Keratinocyte (primary cell): ENCODE measurements around the gene MLLT10. TPM values are rescaled to one million over a fixed set of nuclear protein-coding genes. Genes with fewer than 3 reads are reported as not detected.
"Not testable (repeated sequence)": the region's sequence is repeated elsewhere in the genome, so short reads cannot be mapped to it uniquely, and the experiment has no call there.

ENCODE experiments used
- DNase-seq: peaks from one replicate; pipeline ENCODE4 v3.0.0-alpha.2; 2011; ENCODE audit warnings: low read depth, missing footprints, low spot score
- FAIRE-seq: peaks from 2 replicates; lab custom pipeline; 2011; peaks lifted over from hg19 to GRCh38; lab: Jason Lieb, UNC
- H2AFZ ChIP-seq: 2 replicates; pipeline ENCODE4 v1.6.0; 2012; ENCODE audit warnings: low read length, control low read depth, inconsistent platforms; ENCODE audit not compliant: control insufficient read depth
- H3K27ac ChIP-seq: 2 replicates; pipeline ENCODE4 v1.5.1; 2011; ENCODE audit warnings: low read length; ENCODE audit not compliant: control insufficient read depth, insufficient read depth
- H3K27me3 ChIP-seq: 3 replicates; pipeline ENCODE4 v1.6.0; 2011; ENCODE audit warnings: low read length; ENCODE audit not compliant: control insufficient read depth, insufficient read depth; ENCODE audit errors: extremely low read depth
- H3K36me3 ChIP-seq, 2 experiments: 2 replicates in 1 of 2; 3 replicates in 1 of 2; pipeline ENCODE4 v1.5.1; 2011; ENCODE audit warnings: low read length in 2 of 2, mild to moderate bottlenecking in 1 of 2; ENCODE audit not compliant: control insufficient read depth in 2 of 2, insufficient read depth in 2 of 2; ENCODE audit errors: extremely low read depth in 1 of 2
- H3K4me1 ChIP-seq: 3 replicates; pipeline ENCODE4 v1.5.1; 2011; ENCODE audit warnings: low read length; ENCODE audit not compliant: control insufficient read depth, insufficient read depth; ENCODE audit errors: extremely low read depth
- H3K4me2 ChIP-seq: 3 replicates; pipeline ENCODE4 v1.6.0; 2011; ENCODE audit warnings: low read depth, low read length; ENCODE audit not compliant: control insufficient read depth, insufficient read depth; ENCODE audit errors: extremely low read depth
- H3K4me3 ChIP-seq, 3 experiments: fragments of 200-600 bp in 1 of 3; sonication (generic) in 1 of 3; 2 replicates in 2 of 3; 3 replicates in 1 of 3; pipeline ENCODE4 v1.5.1; 2011 to 2016; ENCODE audit warnings: low read length in 3 of 3, mild to moderate bottlenecking in 3 of 3, control low read depth in 2 of 3, inconsistent platforms in 1 of 3, low read depth in 1 of 3, mixed read lengths in 1 of 3, mixed run types in 1 of 3, moderate library complexity in 1 of 3; ENCODE audit not compliant: control insufficient read depth in 2 of 3, insufficient read depth in 2 of 3; ENCODE audit errors: extremely low read depth in 1 of 3
- H3K79me2 ChIP-seq: 2 replicates; pipeline ENCODE4 v1.6.0; 2012; ENCODE audit warnings: low read length; ENCODE audit not compliant: control insufficient read depth, insufficient read depth
- H3K9ac ChIP-seq: 3 replicates; pipeline ENCODE4 v1.6.0; 2011; ENCODE audit warnings: low read length; ENCODE audit not compliant: control insufficient read depth, insufficient read depth; ENCODE audit errors: extremely low read depth
- H3K9me1 ChIP-seq: 3 replicates; pipeline ENCODE4 v1.6.0; 2011; ENCODE audit warnings: low read length; ENCODE audit not compliant: control insufficient read depth, insufficient read depth; ENCODE audit errors: extremely low read depth
- H3K9me3 ChIP-seq: 2 replicates; pipeline ENCODE4 v1.5.1; 2012; ENCODE audit warnings: low read depth, low read length; ENCODE audit not compliant: control insufficient read depth
- H4K20me1 ChIP-seq: 3 replicates; pipeline ENCODE4 v1.6.0; 2011; ENCODE audit warnings: low read length; ENCODE audit not compliant: control insufficient read depth, insufficient read depth; ENCODE audit errors: extremely low read depth
- CTCF ChIP-seq, 3 experiments: IDR thresholded peaks in 1 of 3; conservative IDR thresholded peaks in 1 of 3; optimal IDR thresholded peaks in 1 of 3; 2 replicates in 2 of 3; 3 replicates in 1 of 3; pipeline versions ENCODE3 to v1.5.1; 2011; ENCODE audit warnings: low read length in 3 of 3, mild to moderate bottlenecking in 3 of 3, moderate library complexity in 2 of 3, control low read depth in 1 of 3, inconsistent platforms in 1 of 3; ENCODE audit not compliant: insufficient read depth in 2 of 3; ENCODE audit errors: extremely low read depth in 1 of 3
- EZH2 ChIP-seq: IDR thresholded peaks from one replicate; pipeline ENCODE4 v1.6.1; 2012; ENCODE audit warnings: inconsistent platforms, mild to moderate bottlenecking, low read length, moderate library complexity
- dilution Hi-C: fragments of 300-500 bp; cut with MboI; formaldehyde crosslinking; loops from one replicate; pipeline ENCODE4 v1.7.0; 2020; ENCODE audit warnings: low sequenced_read_pairs; ENCODE audit not compliant: extremely low pct_ligation_motif_present
- polyA plus RNA-seq, 5 experiments: library from polyadenylated mRNA; depleted of rRNA in 3 of 5; stranded (reverse) in 3 of 5; stranded (forward) in 1 of 5; unstranded in 1 of 5; fragments of >200 nt; gene quantifications; 1 replicate in 1 of 5; 2 replicates in 3 of 5; 3 replicates in 1 of 5; pipeline versions ENCODE4 v1.2.1 to v1.2.3, GENCODE V29; 2011 to 2012; ENCODE audit warnings: missing spikeins in 2 of 5, low read depth in 1 of 5, low replicate concordance in 1 of 5

Gene MLLT10
- polyA plus RNA-seq, 1 donor (not counting 4 experiments of a cell fraction or from before 2014, with no cell fraction given) = 40.2 TPM

GRCh38 chr10:21627331-21627730 is 93.3 kb downstream of the MLLT10 start:
- no peak overlapping the region for H3K27ac ChIP-seq
- no peaks in the 10 kb centered on the region for H3K27me3 ChIP-seq
- H3K9me3 ChIP-seq = no peaks in the 10 kb centered on the region
- no peak overlapping the region for H3K4me3 ChIP-seq
- H3K9ac ChIP-seq = no peak overlapping the region
- FAIRE-seq (no peak), DNase-seq (no peak)
- peaks cover 2 to 14% of the 10 kb centered on the region in 2 experiments for H3K36me3 ChIP-seq
- H3K4me2 ChIP-seq = no peak overlapping the region
- H3K9me1 ChIP-seq = no peaks in the 10 kb centered on the region
- TF ChIP-seq CTCF (optimal IDR thresholded peaks at IDR 0.05 in 1 of 3, IDR thresholded peaks at IDR 0.05 in 1 of 3, conservative IDR thresholded peaks at IDR 0.05 in 1 of 3; ENCODE audit: extremely low read depth in 1 of 3, insufficient read depth in 2 of 3, low read length in 3 of 3) (no peak), EZH2 (no peak)
- H3K79me2 ChIP-seq = peaks cover 20% of the 10 kb centered on the region
- H4K20me1 ChIP-seq = peaks cover 7% of the 10 kb centered on the region
- peaks cover 24% of the 10 kb centered on the region for H3K4me1 ChIP-seq
- dilution Hi-C loops = no loop called here
- H2AFZ ChIP-seq = no peak overlapping the region

GRCh38 chr10:21628023-21628422 is 94.0 kb downstream of the MLLT10 start:
- Histone ChIP-seq H3K79me2 (peaks cover 16% of the 10 kb centered on the region), H2AFZ (no peak overlapping the region), H3K4me1 (peaks cover 24% of the 10 kb centered on the region), H3K9me1 (no peaks in the 10 kb centered on the region), H3K27ac (no peak overlapping the region), H3K9ac (no peak overlapping the region), H3K36me3 (peaks cover 2 to 9% of the 10 kb centered on the region in 2 experiments), H4K20me1 (peaks cover 7% of the 10 kb centered on the region), H3K9me3 (no peaks in the 10 kb centered on the region), H3K27me3 (no peaks in the 10 kb centered on the region), H3K4me3 (no peak overlapping the region), H3K4me2 (no peak overlapping the region)
- TF ChIP-seq EZH2 = no peak
- TF ChIP-seq CTCF (optimal IDR thresholded peaks at IDR 0.05 in 1 of 3, IDR thresholded peaks at IDR 0.05 in 1 of 3, conservative IDR thresholded peaks at IDR 0.05 in 1 of 3; ENCODE audit: extremely low read depth in 1 of 3, insufficient read depth in 2 of 3, low read length in 3 of 3) = no peak
- DNase-seq (no peak), FAIRE-seq (no peak)
- dilution Hi-C loops = no loop called here

- H3K4me2 ChIP-seq, H3K27me3 ChIP-seq, H3K9me1 ChIP-seq, H2AFZ ChIP-seq, H3K9me3 ChIP-seq, H3K36me3 ChIP-seq, H3K27ac ChIP-seq, DNase-seq, H3K4me3 ChIP-seq, H3K9ac ChIP-seq, H4K20me1 ChIP-seq, FAIRE-seq, dilution Hi-C loops: not testable (repeated sequence)
- Histone ChIP-seq H3K79me2 (peaks cover 16% of the 10 kb centered on the region), H3K4me1 (peaks cover 24% of the 10 kb centered on the region)
These were observed 94.6 kb downstream of the MLLT10 start for GRCh38 chr10:21628645-21629044.
